GM04503 (cell line): ENCODE results near the gene HPGD.

ENCODE experiments used
- DNase-seq: peaks from one replicate; pipeline ENCODE4 v3.0.0-alpha.2; 2012; ENCODE audit warnings: low read depth

Gene HPGD

GRCh38 chr4:174522183-174523024 lies at the start of gene HPGD:
TSS of gene HPGD (minus strand) at chr4:174522488. CDS start at chr4:174522451, 37 bp downstream.
- no peak for DNase-seq

GRCh38 chr4:174564529-174564928 lies 42.2 kb upstream of the HPGD start:
- DNase-seq: no peak

- DNase-seq: no peak
These were observed 41.1 kb upstream of the HPGD start for GRCh38 chr4:174563399-174563798.

GRCh38 chr4:174561560-174561959 lies 39.3 kb upstream of the HPGD start:
- no peak for DNase-seq

GRCh38 chr4:174559894-174560293 lies 37.6 kb upstream of the HPGD start:
- DNase-seq: no peak

GRCh38 chr4:174555789-174556630 lies 33.7 kb upstream of the HPGD start:
- DNase-seq: no peak

- no peak for DNase-seq
These were observed 32.0 kb upstream of the HPGD start for GRCh38 chr4:174554231-174554728.

GRCh38 chr4:174553828-174554227 lies 31.5 kb upstream of the HPGD start:
- DNase-seq: peak; percentile 21

GRCh38 chr4:174553031-174553430 lies 30.7 kb upstream of the HPGD start:
- no peak for DNase-seq

GRCh38 chr4:174550541-174550940 lies 28.3 kb upstream of the HPGD start:
- DNase-seq: no peak

GRCh38 chr4:174549721-174550120 lies 27.4 kb upstream of the HPGD start:
- DNase-seq: no peak

- DNase-seq: no peak
These were observed 23.0 kb upstream of the HPGD start for GRCh38 chr4:174545268-174545667.

GRCh38 chr4:174544496-174544895 lies 22.2 kb upstream of the HPGD start:
- no peak for DNase-seq

- no peak for DNase-seq
These were observed 17.9 kb upstream of the HPGD start for GRCh38 chr4:174540175-174540574.

- no peak for DNase-seq
These were observed 17.3 kb upstream of the HPGD start for GRCh38 chr4:174539571-174539970.

GRCh38 chr4:174538876-174539250 lies 16.6 kb upstream of the HPGD start:
- DNase-seq: no peak

GRCh38 chr4:174538123-174538875 lies 16.0 kb upstream of the HPGD start:
- no peak for DNase-seq

- DNase-seq: no peak
These were observed 15.3 kb upstream of the HPGD start for GRCh38 chr4:174537634-174538033.

- DNase-seq: no peak
These were observed 12.2 kb upstream of the HPGD start for GRCh38 chr4:174534461-174534860.

GRCh38 chr4:174532445-174532844 lies 10.2 kb upstream of the HPGD start:
- no peak for DNase-seq

- DNase-seq: no peak
These were observed 9.2 kb upstream of the HPGD start for GRCh38 chr4:174531486-174531885.

- DNase-seq: no peak
These were observed 5.9 kb upstream of the HPGD start for GRCh38 chr4:174528226-174528625.
